GM13976 (cell line): ENCODE results near the gene SON.

Experiments
- DNase-seq: peaks from one replicate; pipeline ENCODE4 v3.0.0; 2012; ENCODE audit warnings: low spot score
- in situ Hi-C: fragments of 300-500 bp; cut with MboI; formaldehyde crosslinking; loops from one replicate; pipeline ENCODE4 v1.12.0; 2022; ENCODE audit warnings: low sequenced_read_pairs, mixed read lengths, inconsistent platforms; ENCODE audit not compliant: unreplicated experiment
- TF ChIP-seq, protein P1 (sequence below): IDR thresholded peaks from 2 replicates; pipeline ENCODE4 v1.5.1; 2012; ENCODE audit warnings: borderline replicate concordance, mild to moderate bottlenecking; ENCODE audit not compliant: insufficient read depth; ENCODE audit errors: extremely low read depth, missing control alignments, control extremely low read depth

SON gene

DNA sequence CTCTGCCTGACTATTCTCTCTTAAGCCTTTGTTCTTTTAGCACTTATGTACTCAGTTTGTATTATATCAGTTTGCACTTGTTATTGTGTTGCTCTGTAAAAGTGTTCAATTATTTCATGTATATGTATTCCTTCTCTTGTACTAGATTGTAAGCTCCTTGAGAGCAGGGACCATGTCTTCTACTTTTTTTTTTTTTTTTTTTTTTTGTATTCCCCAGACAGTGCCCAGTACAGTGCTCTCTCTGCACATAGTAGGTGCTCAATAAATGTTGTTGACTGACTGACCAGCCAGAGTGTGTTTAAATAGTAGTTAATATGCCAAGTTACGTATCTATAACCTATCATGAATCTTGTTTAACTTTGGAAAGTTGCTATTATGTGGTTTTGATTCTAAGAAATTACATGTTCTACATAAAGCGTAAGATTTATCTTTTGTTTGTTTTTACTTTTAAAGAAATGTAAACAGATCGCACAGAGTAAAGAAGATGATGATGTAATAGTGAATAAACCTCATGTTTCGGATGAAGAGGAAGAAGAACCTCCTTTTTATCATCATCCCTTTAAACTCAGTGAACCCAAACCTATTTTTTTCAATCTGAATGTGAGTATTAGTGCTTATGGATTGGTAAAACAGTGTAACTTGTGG lies 16.1 kb downstream of the SON start:
- no peak for DNase-seq
- in situ Hi-C loops, result no loop called here
- TF ChIP-seq, protein P1, sequence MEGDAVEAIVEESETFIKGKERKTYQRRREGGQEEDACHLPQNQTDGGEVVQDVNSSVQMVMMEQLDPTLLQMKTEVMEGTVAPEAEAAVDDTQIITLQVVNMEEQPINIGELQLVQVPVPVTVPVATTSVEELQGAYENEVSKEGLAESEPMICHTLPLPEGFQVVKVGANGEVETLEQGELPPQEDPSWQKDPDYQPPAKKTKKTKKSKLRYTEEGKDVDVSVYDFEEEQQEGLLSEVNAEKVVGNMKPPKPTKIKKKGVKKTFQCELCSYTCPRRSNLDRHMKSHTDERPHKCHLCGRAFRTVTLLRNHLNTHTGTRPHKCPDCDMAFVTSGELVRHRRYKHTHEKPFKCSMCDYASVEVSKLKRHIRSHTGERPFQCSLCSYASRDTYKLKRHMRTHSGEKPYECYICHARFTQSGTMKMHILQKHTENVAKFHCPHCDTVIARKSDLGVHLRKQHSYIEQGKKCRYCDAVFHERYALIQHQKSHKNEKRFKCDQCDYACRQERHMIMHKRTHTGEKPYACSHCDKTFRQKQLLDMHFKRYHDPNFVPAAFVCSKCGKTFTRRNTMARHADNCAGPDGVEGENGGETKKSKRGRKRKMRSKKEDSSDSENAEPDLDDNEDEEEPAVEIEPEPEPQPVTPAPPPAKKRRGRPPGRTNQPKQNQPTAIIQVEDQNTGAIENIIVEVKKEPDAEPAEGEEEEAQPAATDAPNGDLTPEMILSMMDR, result no peak

GRCh38 chr21:33559813-33560212 lies 17.0 kb downstream of the SON start:
- in situ Hi-C loops, result no loop called here
- TF ChIP-seq, protein P1, result no peak
- DNase-seq, result no peak

- DNase-seq, result no peak
- in situ Hi-C loops, result no loop called here
- TF ChIP-seq, protein P1, result no peak
Observed at GRCh38 chr21:33560965-33561364, 18.1 kb downstream of the SON start.

GRCh38 chr21:33561373-33561772 lies 18.5 kb downstream of the SON start:
- TF ChIP-seq, protein P1, result no peak
- no peak for DNase-seq
- in situ Hi-C loops, result no loop called here

GRCh38 chr21:33562389-33562788 lies 19.6 kb downstream of the SON start:
- in situ Hi-C loops, result no loop called here
- DNase-seq, result no peak
- TF ChIP-seq, protein P1, result no peak

DNA sequence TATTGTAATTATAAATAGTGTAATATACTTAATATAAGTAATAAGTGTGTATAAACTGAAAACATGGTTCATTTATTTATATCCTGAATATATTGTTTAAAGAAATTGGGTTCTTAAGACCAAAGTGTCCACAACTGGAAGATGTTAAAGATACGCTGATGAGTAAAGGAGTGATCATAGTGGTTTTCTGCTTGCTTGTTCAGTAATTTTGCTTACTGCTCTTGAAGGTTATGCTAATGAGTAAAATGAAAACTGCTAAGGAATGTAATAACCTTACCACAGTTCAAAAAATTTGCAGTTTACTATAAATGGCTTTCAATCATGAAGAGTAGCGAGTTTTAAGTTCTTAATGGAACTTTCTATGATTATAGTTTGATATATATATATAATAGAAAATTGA lies 23.7 kb downstream of the SON start:
- TF ChIP-seq, protein P1, result no peak
- DNase-seq, result no peak
- in situ Hi-C loops, result no loop called here
